ENCODE measurements around the gene COL9A1. TPM values are rescaled to one million over a fixed set of nuclear protein-coding genes. Genes with fewer than 3 reads are reported as not detected.

The COL9A1 gene
- total RNA-seq, 2 donors from 2014 or later: 0.33 to 18.7 TPM

- Histone ChIP-seq H3K4me1 (no peaks in the 10 kb centered on the region), H3K36me3 (no peaks in the 10 kb centered on the region), H3K9me3 (no peaks in the 10 kb centered on the region), H3K4me3 (no peak overlapping the region), H3K27ac (no peak overlapping the region), H3K27me3 (no peaks in the 10 kb centered on the region)
- TF ChIP-seq, protein P1, sequence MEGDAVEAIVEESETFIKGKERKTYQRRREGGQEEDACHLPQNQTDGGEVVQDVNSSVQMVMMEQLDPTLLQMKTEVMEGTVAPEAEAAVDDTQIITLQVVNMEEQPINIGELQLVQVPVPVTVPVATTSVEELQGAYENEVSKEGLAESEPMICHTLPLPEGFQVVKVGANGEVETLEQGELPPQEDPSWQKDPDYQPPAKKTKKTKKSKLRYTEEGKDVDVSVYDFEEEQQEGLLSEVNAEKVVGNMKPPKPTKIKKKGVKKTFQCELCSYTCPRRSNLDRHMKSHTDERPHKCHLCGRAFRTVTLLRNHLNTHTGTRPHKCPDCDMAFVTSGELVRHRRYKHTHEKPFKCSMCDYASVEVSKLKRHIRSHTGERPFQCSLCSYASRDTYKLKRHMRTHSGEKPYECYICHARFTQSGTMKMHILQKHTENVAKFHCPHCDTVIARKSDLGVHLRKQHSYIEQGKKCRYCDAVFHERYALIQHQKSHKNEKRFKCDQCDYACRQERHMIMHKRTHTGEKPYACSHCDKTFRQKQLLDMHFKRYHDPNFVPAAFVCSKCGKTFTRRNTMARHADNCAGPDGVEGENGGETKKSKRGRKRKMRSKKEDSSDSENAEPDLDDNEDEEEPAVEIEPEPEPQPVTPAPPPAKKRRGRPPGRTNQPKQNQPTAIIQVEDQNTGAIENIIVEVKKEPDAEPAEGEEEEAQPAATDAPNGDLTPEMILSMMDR (IDR thresholded peaks at IDR 0.05): no peak
- no peak for DNase-seq (ENCODE audit: low spot score)
Observed at GRCh38 chr6:70194421-70194820, 108.5 kb downstream of the COL9A1 start.

GRCh38 chr6:70188202-70188601 is 114.7 kb downstream of the COL9A1 start:
- Histone ChIP-seq H3K4me3 (no peak overlapping the region), H3K27me3 (no peaks in the 10 kb centered on the region), H3K27ac (no peak overlapping the region), H3K36me3 (no peaks in the 10 kb centered on the region), H3K9me3 (no peaks in the 10 kb centered on the region), H3K4me1 (no peaks in the 10 kb centered on the region)
- DNase-seq (ENCODE audit: low spot score): no peak
- TF ChIP-seq, protein P1 (IDR thresholded peaks at IDR 0.05): no peak

DNA sequence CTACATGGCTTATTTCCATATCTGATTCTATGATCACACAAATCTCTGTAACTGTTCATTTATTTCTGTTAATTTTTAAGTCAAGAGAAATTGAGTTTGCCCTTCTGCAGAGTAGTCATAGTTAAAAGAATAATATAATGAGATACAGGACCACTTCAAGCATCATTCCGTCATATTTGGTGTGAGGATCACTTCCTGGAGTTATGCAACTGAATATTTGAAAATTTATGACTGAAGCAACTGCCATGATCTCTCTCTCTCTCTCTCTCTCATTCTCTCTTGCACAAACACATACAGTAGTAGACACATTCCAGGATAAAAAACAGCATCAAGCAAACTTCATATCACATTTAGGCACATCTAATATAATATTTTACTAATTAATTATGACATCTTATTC is 116.4 kb downstream of the COL9A1 start:
- H3K27me3 ChIP-seq: no peaks in the 10 kb centered on the region
- H3K9me3 ChIP-seq: no peaks in the 10 kb centered on the region
- no peaks in the 10 kb centered on the region for H3K36me3 ChIP-seq
- H3K27ac ChIP-seq: no peak overlapping the region
- no peak overlapping the region for H3K4me3 ChIP-seq
- DNase-seq (ENCODE audit: low spot score): no peak
- H3K4me1 ChIP-seq: no peaks in the 10 kb centered on the region
- TF ChIP-seq, protein P1 (IDR thresholded peaks at IDR 0.05): no peak

- H3K27ac ChIP-seq: no peak overlapping the region
- no peaks in the 10 kb centered on the region for H3K27me3 ChIP-seq
- H3K9me3 ChIP-seq: no peaks in the 10 kb centered on the region
- no peaks in the 10 kb centered on the region for H3K4me1 ChIP-seq
- no peaks in the 10 kb centered on the region for H3K36me3 ChIP-seq
- TF ChIP-seq, protein P1 (IDR thresholded peaks at IDR 0.05): no peak
- DNase-seq (ENCODE audit: low spot score): no peak
- no peak overlapping the region for H3K4me3 ChIP-seq
Observed at GRCh38 chr6:70184723-70185122, 118.2 kb downstream of the COL9A1 start.

DNA sequence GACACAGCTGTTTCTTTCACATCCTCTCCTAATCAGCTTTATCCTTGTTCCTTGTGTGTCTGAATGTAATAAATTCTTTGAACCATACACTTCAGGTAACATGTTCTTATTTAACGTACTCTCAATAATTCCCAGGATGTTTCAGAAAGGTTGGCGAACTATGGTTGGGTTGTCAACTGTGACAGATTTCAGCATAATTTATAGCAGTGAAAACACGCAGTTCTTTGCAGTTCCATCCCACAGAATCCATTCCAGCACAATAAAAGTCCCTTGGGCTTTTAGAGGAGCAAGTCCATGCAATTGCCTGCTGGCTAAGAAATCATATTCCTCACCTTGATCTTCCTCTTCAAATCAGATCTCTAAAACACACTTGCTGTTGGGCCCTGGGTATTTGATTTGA is 119.3 kb downstream of the COL9A1 start:
- Histone ChIP-seq H3K4me1 (no peaks in the 10 kb centered on the region), H3K4me3 (no peak overlapping the region), H3K27me3 (no peaks in the 10 kb centered on the region), H3K9me3 (no peaks in the 10 kb centered on the region), H3K27ac (no peak overlapping the region), H3K36me3 (no peaks in the 10 kb centered on the region)
- TF ChIP-seq, protein P1 (IDR thresholded peaks at IDR 0.05): no peak
- DNase-seq (ENCODE audit: low spot score): no peak

GRCh38 chr6:70180901-70181599 is 121.8 kb downstream of the COL9A1 start:
- H3K4me3 ChIP-seq: no peak overlapping the region
- H3K27me3 ChIP-seq: no peaks in the 10 kb centered on the region
- TF ChIP-seq, protein P1 (IDR thresholded peaks at IDR 0.05): no peak
- H3K27ac ChIP-seq: no peak overlapping the region
- H3K9me3 ChIP-seq: no peaks in the 10 kb centered on the region
- no peaks in the 10 kb centered on the region for H3K4me1 ChIP-seq
- DNase-seq (ENCODE audit: low spot score): no peak
- no peaks in the 10 kb centered on the region for H3K36me3 ChIP-seq

All from right atrium auricular region (tissue), 2 donors.